ENCODE data around the gene WASF2.
"Not testable (repeated sequence)": the region's sequence is repeated elsewhere in the genome, so short reads cannot be mapped to it uniquely, and the experiment has no call there.

The WASF2 gene

DNA sequence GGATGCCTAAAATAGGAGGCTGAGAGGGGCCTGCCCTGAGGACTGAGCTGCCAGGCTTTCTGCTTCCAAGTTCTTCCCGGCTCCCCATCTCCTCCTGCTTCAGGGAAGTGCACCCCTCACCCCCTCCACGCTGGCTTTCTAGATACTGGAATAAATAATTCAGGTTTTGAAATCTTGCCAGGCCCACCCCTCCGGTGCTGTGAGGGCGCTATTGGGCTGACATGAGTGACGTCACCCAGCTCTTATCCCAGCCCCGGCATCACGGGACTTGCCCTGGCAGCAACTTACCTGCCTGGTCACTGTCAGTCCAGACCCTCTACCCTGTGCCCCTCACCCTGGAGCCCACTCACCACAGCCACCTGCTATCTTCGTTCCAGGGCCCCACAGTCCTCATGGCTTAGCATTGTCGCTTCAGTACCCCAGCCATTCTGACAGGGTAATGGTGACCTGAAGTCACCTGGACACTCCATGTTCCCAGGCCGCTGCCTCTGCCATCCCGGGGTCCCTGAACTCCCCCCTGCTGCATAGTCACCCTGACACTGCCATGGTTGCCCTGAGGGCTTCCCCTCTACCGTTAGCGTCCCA lies 98.4 kb downstream of the WASF2 start:
- peak; percentile 51 to 71 for DNase-seq (ENCODE audit: low read depth in 2 of 2)
- TF ChIP-seq, protein P1, sequence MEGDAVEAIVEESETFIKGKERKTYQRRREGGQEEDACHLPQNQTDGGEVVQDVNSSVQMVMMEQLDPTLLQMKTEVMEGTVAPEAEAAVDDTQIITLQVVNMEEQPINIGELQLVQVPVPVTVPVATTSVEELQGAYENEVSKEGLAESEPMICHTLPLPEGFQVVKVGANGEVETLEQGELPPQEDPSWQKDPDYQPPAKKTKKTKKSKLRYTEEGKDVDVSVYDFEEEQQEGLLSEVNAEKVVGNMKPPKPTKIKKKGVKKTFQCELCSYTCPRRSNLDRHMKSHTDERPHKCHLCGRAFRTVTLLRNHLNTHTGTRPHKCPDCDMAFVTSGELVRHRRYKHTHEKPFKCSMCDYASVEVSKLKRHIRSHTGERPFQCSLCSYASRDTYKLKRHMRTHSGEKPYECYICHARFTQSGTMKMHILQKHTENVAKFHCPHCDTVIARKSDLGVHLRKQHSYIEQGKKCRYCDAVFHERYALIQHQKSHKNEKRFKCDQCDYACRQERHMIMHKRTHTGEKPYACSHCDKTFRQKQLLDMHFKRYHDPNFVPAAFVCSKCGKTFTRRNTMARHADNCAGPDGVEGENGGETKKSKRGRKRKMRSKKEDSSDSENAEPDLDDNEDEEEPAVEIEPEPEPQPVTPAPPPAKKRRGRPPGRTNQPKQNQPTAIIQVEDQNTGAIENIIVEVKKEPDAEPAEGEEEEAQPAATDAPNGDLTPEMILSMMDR (IDR thresholded peaks at IDR 0.05; ENCODE audit: low read depth, low read length): peak; percentile 9
- H3K4me3 ChIP-seq (replicated peaks in 1 of 2; ENCODE audit: low read depth in 2 of 2, low read length in 2 of 2): peak overlapping the region in 1 of 2 donors; percentile 70

DNA sequence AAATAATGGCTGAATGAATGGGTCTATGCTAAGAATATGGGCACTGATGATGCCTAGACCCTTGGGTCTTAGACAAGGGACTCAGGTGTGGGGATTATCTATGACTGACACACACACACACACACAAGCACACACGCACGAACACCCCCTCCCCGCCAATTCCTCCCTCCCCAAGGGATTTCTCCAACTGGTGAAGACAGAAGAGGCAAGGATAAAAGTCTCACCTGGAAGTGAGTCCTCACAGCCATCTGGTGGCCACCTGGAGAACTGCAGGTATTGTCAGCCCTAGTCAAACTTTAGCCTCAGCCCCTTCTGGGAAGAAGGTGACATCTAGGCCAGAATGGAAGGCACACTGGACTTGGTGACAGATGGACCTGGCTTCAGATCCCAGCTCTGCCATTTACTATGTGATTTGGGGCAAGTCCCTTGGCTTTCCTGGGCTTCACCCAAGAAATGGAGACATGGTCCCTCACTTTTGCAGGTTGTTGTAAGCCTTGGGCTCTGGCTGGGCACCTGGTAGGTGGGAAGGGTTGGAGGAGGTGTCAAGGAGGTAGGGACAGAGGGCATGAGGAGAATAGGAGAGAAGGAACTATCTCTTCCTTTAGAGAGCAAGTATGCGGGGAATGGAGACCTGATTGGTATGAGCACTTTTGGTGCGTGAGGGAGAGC lies 101.5 kb downstream of the WASF2 start:
- DNase-seq (ENCODE audit: low read depth in 2 of 2): peak; percentile 51 to 57
- H3K4me3 ChIP-seq (replicated peaks in 1 of 2; ENCODE audit: low read depth in 2 of 2, low read length in 2 of 2): no peak overlapping the region
- TF ChIP-seq, protein P1 (IDR thresholded peaks at IDR 0.05; ENCODE audit: low read depth, low read length): peak; percentile 92

DNA sequence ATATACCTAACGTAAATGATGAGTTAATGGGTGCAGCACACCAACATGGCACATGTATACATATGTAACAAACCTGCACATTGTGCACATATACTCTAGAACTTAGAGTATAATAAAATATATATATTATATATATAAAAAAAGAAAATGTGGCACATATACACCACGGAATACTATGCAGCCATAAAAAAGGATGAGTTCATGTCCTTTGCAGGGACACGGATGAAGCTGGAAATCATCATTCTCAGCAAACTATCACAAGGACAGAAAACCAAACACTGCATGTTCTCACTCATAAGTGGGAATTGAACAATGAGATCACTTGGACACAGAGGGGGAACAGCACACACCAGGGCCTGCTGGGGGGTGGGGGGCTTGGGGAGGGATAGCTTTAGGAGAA lies 105.2 kb downstream of the WASF2 start:
- not testable (repeated sequence) for DNase-seq (ENCODE audit: low read depth in 2 of 2); H3K4me3 ChIP-seq (replicated peaks in 1 of 2; ENCODE audit: low read depth in 2 of 2, low read length in 2 of 2)

DNA sequence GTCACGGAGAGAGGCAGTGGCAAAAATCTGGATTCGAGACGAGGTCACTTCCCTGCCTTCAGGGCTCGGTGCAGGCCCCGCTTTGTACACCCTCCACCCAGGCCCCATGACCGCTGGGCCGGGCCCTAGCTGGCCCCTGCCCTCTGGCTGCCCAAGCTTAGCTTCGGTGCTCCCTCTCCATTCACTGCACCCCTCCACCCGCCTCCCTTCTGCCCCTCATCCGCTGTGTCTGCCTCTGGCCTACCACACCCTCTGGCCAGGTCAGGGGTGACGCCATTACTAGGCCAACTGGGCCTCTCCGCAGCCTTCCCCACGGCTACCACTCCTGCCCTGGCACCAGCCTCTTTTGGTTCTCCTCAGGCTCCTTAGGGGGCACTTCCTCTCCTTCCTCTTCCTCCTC lies 106.3 kb downstream of the WASF2 start:
- TF ChIP-seq, protein P1 (IDR thresholded peaks at IDR 0.05; ENCODE audit: low read depth, low read length): no peak
- DNase-seq (ENCODE audit: low read depth in 2 of 2): no peak
- no peak overlapping the region for H3K4me3 ChIP-seq (replicated peaks in 1 of 2; ENCODE audit: low read depth in 2 of 2, low read length in 2 of 2)

DNA sequence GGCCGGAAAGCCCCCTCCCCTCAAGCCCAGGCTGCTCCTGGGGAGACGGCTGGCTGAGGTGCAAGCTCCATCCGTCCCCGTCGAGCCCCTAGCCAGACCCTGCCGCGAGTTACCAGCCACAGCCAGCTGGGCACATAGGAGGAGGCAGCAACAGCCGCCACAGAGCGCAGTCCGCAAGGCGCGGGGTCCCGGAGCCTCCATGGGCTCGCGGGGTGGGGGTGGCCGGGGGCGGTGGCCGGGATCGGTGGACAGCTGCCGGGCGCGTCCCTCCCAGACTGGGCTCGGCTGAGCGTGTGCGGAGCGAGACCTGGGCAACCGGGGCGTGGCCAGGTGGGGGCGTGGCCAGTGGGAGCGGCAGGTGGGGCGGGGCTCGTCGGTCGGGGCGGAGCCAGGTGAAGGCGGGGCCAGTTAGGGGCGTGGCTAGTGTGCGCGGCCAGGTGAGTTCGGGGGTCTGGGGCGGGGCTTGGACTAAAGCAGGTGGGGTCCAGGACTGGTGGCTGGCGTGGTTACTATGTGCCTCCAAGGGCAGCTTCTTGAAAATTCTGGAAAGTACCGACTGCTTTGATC lies 106.8 kb downstream of the WASF2 start, which contains the start of gene CD164L2:
CD164L2 (minus strand) TSS at position 295 of the 567 bp plus-strand sequence; CDS start at position 201, 94 bp downstream.
- TF ChIP-seq, protein P1 (IDR thresholded peaks at IDR 0.05; ENCODE audit: low read depth, low read length): no peak
- no peak for DNase-seq (ENCODE audit: low read depth in 2 of 2)
- no peak within 1 kb of the TSS for H3K4me3 ChIP-seq (replicated peaks in 1 of 2; ENCODE audit: low read depth in 2 of 2, low read length in 2 of 2)

DNA sequence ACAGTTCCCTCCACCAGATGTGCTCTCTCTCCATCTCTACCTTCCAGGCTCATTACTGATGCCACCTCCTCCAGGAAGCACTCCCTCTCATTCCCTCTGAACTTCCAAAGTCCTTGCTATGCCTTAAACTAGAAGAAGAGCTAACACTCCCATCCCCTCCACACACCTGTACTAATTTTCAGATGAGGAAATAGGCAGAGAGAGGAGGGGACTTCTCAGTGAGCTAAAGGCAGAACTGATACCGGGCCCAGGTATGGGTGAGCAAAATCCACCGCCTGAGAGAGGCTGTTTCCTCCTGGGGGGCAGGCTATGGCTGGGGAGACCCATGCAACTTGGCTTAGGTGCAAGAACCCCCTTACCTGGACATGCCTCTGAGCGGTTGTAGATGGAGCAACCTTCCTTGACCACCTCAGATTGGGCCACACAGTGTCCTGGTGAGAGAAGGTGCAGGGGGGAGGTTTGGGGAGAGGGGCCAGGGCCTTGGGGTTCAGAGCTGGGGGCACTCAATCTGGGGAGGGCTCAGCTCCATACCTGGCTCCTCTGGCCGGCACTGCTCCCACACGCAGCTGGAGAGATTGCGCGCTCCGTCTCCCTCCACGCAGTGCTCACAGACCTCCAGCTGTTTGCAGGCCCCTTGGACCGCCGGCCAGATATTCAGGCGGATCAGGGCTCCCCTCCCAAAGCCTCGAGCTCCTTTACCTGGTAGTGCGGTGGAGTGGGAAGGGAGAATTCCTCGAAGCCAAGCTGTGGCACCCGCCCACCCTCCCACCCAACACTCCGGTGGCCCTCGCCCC lies 107.8 kb downstream of the WASF2 start:
- TF ChIP-seq, protein P1 (IDR thresholded peaks at IDR 0.05; ENCODE audit: low read depth, low read length): no peak
- H3K4me3 ChIP-seq (replicated peaks in 1 of 2; ENCODE audit: low read depth in 2 of 2, low read length in 2 of 2): no peak overlapping the region
- no peak for DNase-seq (ENCODE audit: low read depth in 2 of 2)
